H9 (cell line): Measurements from ENCODE around the gene DDX6. TPM values are rescaled to one million over a fixed set of nuclear protein-coding genes. Genes with fewer than 3 reads are reported as not detected.

ENCODE experiments used
- DNase-seq: peaks from one replicate; pipeline ENCODE4 v3.0.0-alpha.2; 2017
- H2AFZ ChIP-seq: one replicate; pipeline ENCODE4 v1.6.1; 2013; ENCODE audit warnings: mild to moderate bottlenecking, low read length, control low read depth, moderate library complexity
- H2AK5ac ChIP-seq: 2 replicates; pipeline ENCODE4 v1.6.1; 2013; ENCODE audit warnings: low read length, control low read depth, mixed read lengths; ENCODE audit not compliant: insufficient read length
- H2BK120ac ChIP-seq: one replicate; pipeline ENCODE4 v1.6.1; 2013; ENCODE audit warnings: low read depth, mild to moderate bottlenecking, low read length, control low read depth, inconsistent platforms; ENCODE audit not compliant: poor library complexity, severe bottlenecking
- H2BK12ac ChIP-seq: 2 replicates; pipeline ENCODE4 v1.6.1; 2013; ENCODE audit warnings: low read length, control low read depth, mixed read lengths, low read depth; ENCODE audit not compliant: insufficient read length
- H2BK15ac ChIP-seq: 2 replicates; pipeline ENCODE4 v1.6.1; 2013; ENCODE audit warnings: low read depth, low read length, control low read depth
- H2BK20ac ChIP-seq: one replicate; pipeline ENCODE4 v1.6.1; 2013; ENCODE audit warnings: low read depth, mild to moderate bottlenecking, low read length, control low read depth, inconsistent platforms; ENCODE audit not compliant: poor library complexity, severe bottlenecking
- H2BK5ac ChIP-seq: 2 replicates; pipeline ENCODE4 v1.6.1; 2013; ENCODE audit warnings: low read length, control low read depth, mixed read lengths; ENCODE audit not compliant: insufficient read length
- H3K14ac ChIP-seq: 2 replicates; pipeline ENCODE4 v1.6.1; 2013; ENCODE audit warnings: low read length, control low read depth; ENCODE audit not compliant: insufficient read depth
- H3K18ac ChIP-seq: 2 replicates; pipeline ENCODE4 v1.6.1; 2013; ENCODE audit warnings: low read depth, mild to moderate bottlenecking, mixed read lengths, low read length, control low read depth; ENCODE audit not compliant: insufficient read length
- H3K23ac ChIP-seq: 2 replicates; pipeline ENCODE4 v1.6.1; 2013; ENCODE audit warnings: low read length, control low read depth, mixed read lengths, low read depth; ENCODE audit not compliant: insufficient read length
- H3K23me2 ChIP-seq: 2 replicates; pipeline ENCODE4 v1.6.1; 2013; ENCODE audit warnings: low read depth, mild to moderate bottlenecking, mixed read lengths, low read length, control low read depth; ENCODE audit not compliant: insufficient read length, poor library complexity, severe bottlenecking
- H3K27ac ChIP-seq: 2 replicates; pipeline ENCODE4 v1.5.1; 2013; ENCODE audit warnings: low read length, control low read depth, mixed read lengths, low read depth; ENCODE audit not compliant: insufficient read length
- H3K27me3 ChIP-seq: 2 replicates; pipeline ENCODE4 v1.6.1; 2013; ENCODE audit warnings: low read length, control low read depth, inconsistent platforms; ENCODE audit not compliant: insufficient read depth
- H3K4ac ChIP-seq: 2 replicates; pipeline ENCODE4 v1.6.1; 2013; ENCODE audit warnings: low read depth, mild to moderate bottlenecking, control low read depth, inconsistent platforms, low read length, moderate library complexity
- H3K4me1 ChIP-seq: 2 replicates; pipeline ENCODE4 v1.6.1; 2013; ENCODE audit warnings: low read length, control low read depth, inconsistent platforms; ENCODE audit not compliant: insufficient read depth
- H3K4me2 ChIP-seq: 2 replicates; pipeline ENCODE4 v1.6.1; 2013; ENCODE audit warnings: low read length, control low read depth, mixed read lengths; ENCODE audit not compliant: insufficient read length, insufficient read depth
- H3K56ac ChIP-seq: 2 replicates; pipeline ENCODE4 v1.6.1; 2013; ENCODE audit warnings: low read depth, mild to moderate bottlenecking, mixed read lengths, low read length, control low read depth; ENCODE audit not compliant: insufficient read length
- H3K79me1 ChIP-seq: 2 replicates; pipeline ENCODE4 v1.6.1; 2013; ENCODE audit warnings: low read depth, mild to moderate bottlenecking, moderate library complexity, low read length, control low read depth, inconsistent platforms; ENCODE audit not compliant: insufficient read depth, poor library complexity, severe bottlenecking
- H3K79me2 ChIP-seq: 2 replicates; pipeline ENCODE4 v1.6.1; 2013; ENCODE audit warnings: low read length, control low read depth, inconsistent platforms; ENCODE audit not compliant: insufficient read depth
- H3K9ac ChIP-seq: 2 replicates; pipeline ENCODE4 v1.6.1; 2013; ENCODE audit warnings: low read length, control low read depth, mixed read lengths; ENCODE audit not compliant: insufficient read length; ENCODE audit errors: extremely low read depth
- H3K9me3 ChIP-seq: one replicate; pipeline ENCODE4 v1.6.1; 2013; ENCODE audit warnings: low read depth, low read length, inconsistent platforms; ENCODE audit not compliant: control insufficient read depth
- H3T11ph ChIP-seq: one replicate; pipeline ENCODE4 v1.6.1; 2013; ENCODE audit warnings: mild to moderate bottlenecking, low read length, control low read depth, inconsistent platforms
- H4K20me1 ChIP-seq: one replicate; pipeline ENCODE4 v1.6.1; 2013; ENCODE audit not compliant: control insufficient read depth, insufficient read length, insufficient read depth
- H4K5ac ChIP-seq: 2 replicates; pipeline ENCODE4 v1.6.1; 2013; ENCODE audit warnings: low read depth, mild to moderate bottlenecking, mixed read lengths, low read length, control low read depth; ENCODE audit not compliant: insufficient read length
- H4K8ac ChIP-seq: replicated peaks from 2 replicates; pipeline ENCODE4 v1.6.1; 2013; ENCODE audit warnings: low read length, control low read depth, mixed read lengths, low read depth; ENCODE audit not compliant: insufficient read length
- H4K91ac ChIP-seq: 2 replicates; pipeline ENCODE4 v1.6.1; 2013; ENCODE audit warnings: low read depth, mild to moderate bottlenecking, moderate library complexity, mixed read lengths, low read length, control low read depth; ENCODE audit not compliant: insufficient read length
- H3K27ac Mint-ChIP-seq, 3 experiments: 2 replicates in 2 of 3; 3 replicates in 1 of 3; pipeline ENCODE4 v1.8.0; 2020 to 2021; ENCODE audit warnings: mixed read lengths in 3 of 3, mild to moderate bottlenecking in 1 of 3, moderate library complexity in 1 of 3
- H3K27me3 Mint-ChIP-seq: 2 replicates; pipeline ENCODE4 v1.8.0; 2021; ENCODE audit warnings: low read depth, mild to moderate bottlenecking, moderate library complexity, mixed read lengths
- H3K36me3 Mint-ChIP-seq, 3 experiments: 2 replicates in 2 of 3; 3 replicates in 1 of 3; pipeline ENCODE4 v1.8.0; 2020 to 2021; ENCODE audit warnings: low read depth in 3 of 3, mixed read lengths in 3 of 3; ENCODE audit not compliant: insufficient read depth in 1 of 3
- H3K4me1 Mint-ChIP-seq, 2 experiments: 2 replicates each; pipeline ENCODE4 v1.8.0; 2020; ENCODE audit warnings: mixed read lengths in 2 of 2
- H3K4me3 Mint-ChIP-seq, 2 experiments: 2 replicates in 1 of 2; 3 replicates in 1 of 2; pipeline ENCODE4 v1.8.0; 2020 to 2021; ENCODE audit warnings: mild to moderate bottlenecking in 2 of 2, mixed read lengths in 2 of 2, moderate library complexity in 1 of 2
- H3K9me3 Mint-ChIP-seq, 2 experiments: 2 replicates in 1 of 2; 3 replicates in 1 of 2; pipeline ENCODE4 v1.8.0; 2020; ENCODE audit warnings: mild to moderate bottlenecking in 2 of 2, mixed read lengths in 2 of 2, moderate library complexity in 1 of 2
- CTCF ChIP-seq: fragments of 200-600 bp; sonication (generic); conservative IDR thresholded peaks from 3 replicates; pipeline ENCODE4 v1.8.0; 2021; ENCODE audit warnings: antibody characterized with exemption, mild to moderate bottlenecking
- WGBS: extraction: QIAGEN DNeasy Blood & Tissue Kit; methylation state at CpG from one replicate; pipeline ENCODE4 v1.1.7; 2013; ENCODE audit warnings: missing lambda C conversion rate, low lambda C conversion rate, mixed read lengths; ENCODE audit not compliant: insufficient read length; ENCODE audit errors: extremely low coverage; 5-methylcytosine and 5-hydroxymethylcytosine counted together
- total RNA-seq: library from RNA; stranded (reverse); gene quantifications from 2 replicates; pipeline ENCODE4 v1.2.1, GENCODE V29; 2021

The DDX6 gene
- total RNA-seq, 1 experiment from 2014 or later, result 221 TPM

DNA sequence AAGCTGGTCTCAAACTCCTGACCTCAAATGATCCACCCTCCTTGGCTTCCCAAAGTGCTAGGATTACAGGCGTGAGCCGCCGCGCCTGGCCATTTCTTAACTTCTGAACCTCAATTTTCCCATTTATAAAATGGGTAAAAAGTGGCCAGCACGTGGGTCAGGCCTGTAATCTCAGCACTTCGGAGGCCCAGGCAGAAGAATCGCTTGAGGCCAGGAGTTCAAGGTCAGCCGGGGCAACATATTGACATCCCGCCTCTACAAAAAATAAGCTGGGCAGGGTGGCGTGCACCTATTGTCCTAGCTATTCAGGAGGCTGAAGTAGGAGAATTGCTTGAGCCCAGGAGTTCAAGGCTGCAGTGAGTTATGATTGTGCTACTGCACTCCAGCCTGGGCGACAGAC lies 6.5 kb upstream of the DDX6 start:
- Histone ChIP-seq H2BK5ac (no peak overlapping the region), H2AFZ (no peak overlapping the region), H4K20me1 (no peaks in the 10 kb centered on the region), H3K23me2 (peaks cover under 1% of the 10 kb centered on the region), H3K4me1 (0 out of 2 replicates have a peak, but pooled peaks cover 5% of the 10 kb centered on the region), H2BK12ac (no peak overlapping the region), H4K91ac (no peak overlapping the region), H3K14ac (no peak overlapping the region), H2BK20ac (no peak overlapping the region), H2BK15ac (no peak overlapping the region), H3K79me2 (no peaks in the 10 kb centered on the region), H4K8ac (no peak overlapping the region), H3K18ac (no peak overlapping the region), H3K27ac (no peak overlapping the region), H4K5ac (no peak overlapping the region), H3K4ac (no peak overlapping the region), H3K23ac (no peak overlapping the region), H3K79me1 (no peaks in the 10 kb centered on the region), H3T11ph (no peak overlapping the region), H3K27me3 (no peaks in the 10 kb centered on the region), H3K4me2 (no peak overlapping the region), H3K9ac (no peak overlapping the region), H2BK120ac (no peak overlapping the region), H3K9me3 (no peaks in the 10 kb centered on the region), H2AK5ac (no peak overlapping the region), H3K56ac (no peak overlapping the region)
- H3K27me3 Mint-ChIP-seq, result peaks cover 1% of the 10 kb centered on the region; the same call in 1 of the 2 replicates
- H3K4me1 Mint-ChIP-seq, result peaks cover 12 to 13% of the 10 kb centered on the region in 2 experiments
- H3K27ac Mint-ChIP-seq, result no peak overlapping the region
- H3K36me3 Mint-ChIP-seq, result no peaks in the 10 kb centered on the region; a peak in 1 of 7 replicates
- no peaks in the 10 kb centered on the region for H3K9me3 Mint-ChIP-seq
- no peak for TF ChIP-seq CTCF
- no peak overlapping the region for H3K4me3 Mint-ChIP-seq
- no CpG with 5 or more reads among the region's 11 CpGs for WGBS
- DNase-seq, result no peak
